Measurements from ENCODE around the gene BICRAL. TPM values are rescaled to one million over a fixed set of nuclear protein-coding genes. Genes with fewer than 3 reads are reported as not detected.
"Not testable (repeated sequence)": the region's sequence is repeated elsewhere in the genome, so short reads cannot be mapped to it uniquely, and the experiment has no call there.

Gene BICRAL
- total and polyA plus RNA-seq, 9 of the 15 experiments (the other 6 are each of a cell fraction or from before 2014, with no cell fraction given), result 1.2 to 11.9 (median 5.6) TPM

DNA sequence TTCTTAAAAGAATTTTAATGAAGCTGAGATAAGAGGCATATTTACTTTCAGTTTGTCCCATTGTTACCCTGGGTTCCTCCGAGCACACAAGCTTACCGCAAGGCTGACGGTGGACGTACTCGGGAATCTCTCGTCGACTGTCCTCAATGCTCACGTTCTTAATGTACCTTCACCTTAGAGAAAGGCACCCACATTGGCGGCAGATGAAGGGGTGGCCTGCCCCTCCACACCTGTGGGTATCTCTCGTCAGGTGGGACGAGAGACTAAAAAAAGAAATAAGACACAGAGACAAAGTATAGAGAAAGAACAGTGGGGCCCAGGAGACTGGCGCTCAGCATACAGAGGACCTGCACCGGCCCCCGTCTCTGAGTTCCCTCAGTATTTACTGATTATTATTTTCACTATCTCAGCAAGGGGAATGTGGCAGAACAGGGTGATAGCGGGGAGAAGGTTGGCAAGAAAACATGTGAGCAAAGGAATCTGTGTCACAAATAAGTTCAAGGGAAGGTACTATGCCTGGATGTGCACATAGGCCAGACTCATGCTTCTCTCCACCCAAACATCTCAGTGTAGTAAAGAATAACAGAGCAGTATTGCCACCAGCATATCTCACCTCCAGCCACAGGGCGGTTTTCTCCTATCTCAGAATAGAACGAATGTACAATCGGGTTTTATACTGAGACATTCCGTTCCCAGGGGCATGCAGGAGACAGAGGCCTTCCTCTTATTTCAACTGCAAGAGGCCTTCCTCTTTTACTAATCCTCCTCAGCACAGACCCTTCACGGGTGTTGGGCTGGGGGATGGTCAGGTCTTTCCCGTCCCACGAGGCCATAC lies 120.8 kb downstream of the BICRAL start:
- H3K4me3 ChIP-seq, POLR2A ChIA-PET: not testable (repeated sequence)

DNA sequence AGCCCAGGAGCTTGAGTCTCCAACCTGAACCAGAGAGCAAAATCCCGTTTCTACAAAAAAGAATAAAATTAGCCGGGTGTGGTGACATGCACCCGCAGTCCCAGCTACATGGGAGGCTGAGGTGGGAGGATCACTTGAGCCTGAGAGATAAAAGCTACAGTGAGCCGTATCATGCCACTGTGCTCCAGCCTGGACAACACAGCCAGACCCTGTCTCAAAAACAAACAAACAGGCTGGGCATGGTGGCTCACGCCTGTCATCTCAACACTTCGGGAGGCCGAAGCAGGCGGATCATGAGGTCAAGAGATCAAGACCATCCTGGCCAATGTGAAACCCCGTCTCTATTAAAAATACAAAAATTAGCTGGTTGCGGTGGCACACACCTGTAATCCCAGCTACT lies 122.6 kb downstream of the BICRAL start:
- intact Hi-C loops (cut with micrococcal nuclease), result loop anchor here (5.0 to 10.0 kb wide), 2 partner anchors 58 to 360 kb away; partner anchors contain the start of gene GNMT
- TF ChIP-seq SNIP1 (IDR thresholded peaks at IDR 0.05; ENCODE audit: low read depth) (no peak), ZNF121 (CRISPR knock-in tag; conservative IDR thresholded peaks at IDR 0.05) (peak; percentile 96)
- Histone ChIP-seq H3K9ac (ENCODE audit: insufficient read depth in 1 of 2, low read depth in 2 of 2, low read length in 2 of 2) (no peak overlapping the region), H3K27ac (ENCODE audit: extremely low read depth, low read depth, low read length) (no peak overlapping the region), H3K79me2 (ENCODE audit: control insufficient read depth, insufficient read depth, low read length) (no peaks in the 10 kb centered on the region), H2AFZ (ENCODE audit: low read depth, low read length) (no peak overlapping the region), H3K9me1 (ENCODE audit: control insufficient read depth, insufficient read depth, low read length) (no peaks in the 10 kb centered on the region), H3K4me1 (replicated peaks in 1 of 2; ENCODE audit: control insufficient read depth in 2 of 2, insufficient read depth in 2 of 2, low read length in 2 of 2) (peaks cover 4 to 9% of the 10 kb centered on the region in 2 experiments; a peak in 3 of 5 replicates), H3K36me3 (ENCODE audit: control insufficient read depth, insufficient read depth, low read length) (no peaks in the 10 kb centered on the region), H3K4me2 (ENCODE audit: insufficient read depth, low read length) (no peak overlapping the region), H4K20me1 (replicated peaks; ENCODE audit: control insufficient read depth, insufficient read depth, low read length) (no peaks in the 10 kb centered on the region), H3K9me3 (replicated peaks; ENCODE audit: control insufficient read depth, insufficient read depth, low read depth, low read length) (no peaks in the 10 kb centered on the region), H3K4me3 (no peak overlapping the region), H3K27me3 (ENCODE audit: control insufficient read depth in 2 of 2, insufficient read depth in 2 of 2, low read length in 2 of 2) (no peaks in the 10 kb centered on the region)
- WGBS (ENCODE audit: insufficient coverage, low coverage, missing lambda C conversion rate), result 69% methylated on average over 10 of the region's 10 CpGs
- ATAC-seq, result no peak
- DNase-seq (ENCODE audit: extremely low read depth in 1 of 4, low spot score in 3 of 4), result no peak
- ChIA-PET POLR2A (interaction anchor here (0.6 kb wide), 1 partner anchor 248 kb away, joined by 3 read pairs; no protein-coding TSS in a partner anchor), CTCF (ENCODE audit: low intra/inter-chr PET ratio) (no interaction called here)
- in situ Hi-C loops (cut with MboI), result no loop called here
- no peak for FAIRE-seq
- BruUV-seq (replicated peaks), result no TSS peak

More for the DNA sequence above, 120.8 kb downstream of the BICRAL start:
- H3K79me2 ChIP-seq (ENCODE audit: control insufficient read depth, insufficient read depth, low read length); H3K9me3 ChIP-seq (replicated peaks; ENCODE audit: control insufficient read depth, insufficient read depth, low read depth, low read length); H3K27ac ChIP-seq (ENCODE audit: extremely low read depth, low read depth, low read length); H4K20me1 ChIP-seq (replicated peaks; ENCODE audit: control insufficient read depth, insufficient read depth, low read length); H3K36me3 ChIP-seq (ENCODE audit: control insufficient read depth, insufficient read depth, low read length); H2AFZ ChIP-seq (ENCODE audit: low read depth, low read length); DNase-seq (ENCODE audit: extremely low read depth in 1 of 4, low spot score in 3 of 4); FAIRE-seq; BruUV-seq (replicated peaks); in situ Hi-C loops (cut with MboI); ATAC-seq; H3K9me1 ChIP-seq (ENCODE audit: control insufficient read depth, insufficient read depth, low read length); H3K9ac ChIP-seq (ENCODE audit: insufficient read depth in 1 of 2, low read depth in 2 of 2, low read length in 2 of 2); H3K27me3 ChIP-seq (ENCODE audit: control insufficient read depth in 2 of 2, insufficient read depth in 2 of 2, low read length in 2 of 2); H3K4me2 ChIP-seq (ENCODE audit: insufficient read depth, low read length): not testable (repeated sequence)
- WGBS (ENCODE audit: insufficient coverage, low coverage, missing lambda C conversion rate), result 63% methylated on average over 22 of the region's 22 CpGs
- H3K4me1 ChIP-seq (replicated peaks in 1 of 2; ENCODE audit: control insufficient read depth in 2 of 2, insufficient read depth in 2 of 2, low read length in 2 of 2), result peaks cover 4 to 12% of the 10 kb centered on the region in 2 experiments; a peak in 3 of 5 replicates
- TF ChIP-seq SPI1 (IDR thresholded peaks at IDR 0.05; ENCODE audit: borderline replicate concordance, low read depth, low read length), result peak; percentile 60; the same call in 1 of the 2 replicates
- TF ChIP-seq ZFX (CRISPR knock-in tag; IDR thresholded peaks at IDR 0.05), result peak; percentile 15; the same call in 1 of the 2 replicates
- CTCF ChIA-PET (ENCODE audit: low intra/inter-chr PET ratio), result interaction anchor here (0.5 to 2.9 kb wide), 4 partner anchors 227 to 1597 kb away, joined by 3 to 20 read pairs (median 6); no protein-coding TSS in a partner anchor
- intact Hi-C loops (cut with micrococcal nuclease), result loop anchor here (5.0 to 10.0 kb wide), 2 partner anchors 60 to 362 kb away; partner anchors contain the start of gene GNMT

Measured in K562 (cell line).